Hepatocyte (in vitro differentiated cells): ENCODE results near the gene UCP2.

Source experiments
- CTCF ChIP-seq: fragments of 200-600 bp; sonication (generic); IDR thresholded peaks from 2 replicates; pipeline ENCODE4 v1.5.1; 2016; ENCODE audit warnings: antibody characterized with exemption, mild to moderate bottlenecking; ENCODE audit not compliant: poor library complexity
- EZH2phosphoT487 ChIP-seq: fragments of 200-600 bp; sonication (generic); IDR thresholded peaks from one replicate; pipeline ENCODE4 v1.6.1; 2018; ENCODE audit warnings: antibody characterized with exemption, mild to moderate bottlenecking, low read depth, moderate library complexity; ENCODE audit not compliant: unreplicated experiment, severe bottlenecking

DNA sequence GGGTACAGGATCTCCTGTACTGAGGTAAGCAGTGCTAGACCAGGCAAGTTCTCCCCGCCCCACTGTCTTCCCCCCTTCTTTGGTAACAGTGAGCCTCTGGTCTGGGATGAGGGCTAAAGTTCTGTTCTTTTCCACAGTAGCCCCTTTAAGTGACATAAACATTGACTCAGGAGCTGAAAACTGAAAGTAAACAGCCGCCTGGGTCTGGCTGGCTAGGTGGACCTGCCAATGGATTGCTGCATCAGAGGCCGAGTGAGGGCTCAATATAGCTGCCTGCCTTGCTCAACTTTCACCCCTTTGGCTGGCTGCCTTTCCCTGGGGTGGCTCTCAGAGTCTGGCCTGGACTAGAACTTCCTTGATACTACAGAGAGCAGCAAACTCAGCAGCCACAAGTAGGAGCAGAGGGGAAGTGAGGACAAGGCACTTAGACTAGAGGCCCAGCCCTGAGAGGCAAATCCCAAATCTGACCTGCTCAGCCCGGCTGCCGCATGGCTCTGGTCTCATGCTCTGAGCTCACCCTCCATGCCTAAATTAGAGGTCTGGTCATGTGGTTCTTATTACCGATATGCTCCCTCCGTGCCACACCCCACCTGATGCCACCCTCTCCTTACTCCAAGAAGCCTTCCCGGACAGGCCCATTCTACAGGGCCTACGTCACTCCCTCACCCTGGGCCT, 35.8 kb upstream of the UCP2 start:
- TF ChIP-seq CTCF (no peak), EZH2phosphoT487 (no peak)
